HG02885 (cell line): ENCODE results near the gene HMGXB3.

Experiments
- ATAC-seq: cut with Tn5 transposase; IDR thresholded peaks from one replicate; pipeline ENCODE4 v1.9.1; 2021; ENCODE audit warnings: mild to moderate bottlenecking; ENCODE audit not compliant: unreplicated experiment, poor library complexity

Gene HMGXB3, protein sequence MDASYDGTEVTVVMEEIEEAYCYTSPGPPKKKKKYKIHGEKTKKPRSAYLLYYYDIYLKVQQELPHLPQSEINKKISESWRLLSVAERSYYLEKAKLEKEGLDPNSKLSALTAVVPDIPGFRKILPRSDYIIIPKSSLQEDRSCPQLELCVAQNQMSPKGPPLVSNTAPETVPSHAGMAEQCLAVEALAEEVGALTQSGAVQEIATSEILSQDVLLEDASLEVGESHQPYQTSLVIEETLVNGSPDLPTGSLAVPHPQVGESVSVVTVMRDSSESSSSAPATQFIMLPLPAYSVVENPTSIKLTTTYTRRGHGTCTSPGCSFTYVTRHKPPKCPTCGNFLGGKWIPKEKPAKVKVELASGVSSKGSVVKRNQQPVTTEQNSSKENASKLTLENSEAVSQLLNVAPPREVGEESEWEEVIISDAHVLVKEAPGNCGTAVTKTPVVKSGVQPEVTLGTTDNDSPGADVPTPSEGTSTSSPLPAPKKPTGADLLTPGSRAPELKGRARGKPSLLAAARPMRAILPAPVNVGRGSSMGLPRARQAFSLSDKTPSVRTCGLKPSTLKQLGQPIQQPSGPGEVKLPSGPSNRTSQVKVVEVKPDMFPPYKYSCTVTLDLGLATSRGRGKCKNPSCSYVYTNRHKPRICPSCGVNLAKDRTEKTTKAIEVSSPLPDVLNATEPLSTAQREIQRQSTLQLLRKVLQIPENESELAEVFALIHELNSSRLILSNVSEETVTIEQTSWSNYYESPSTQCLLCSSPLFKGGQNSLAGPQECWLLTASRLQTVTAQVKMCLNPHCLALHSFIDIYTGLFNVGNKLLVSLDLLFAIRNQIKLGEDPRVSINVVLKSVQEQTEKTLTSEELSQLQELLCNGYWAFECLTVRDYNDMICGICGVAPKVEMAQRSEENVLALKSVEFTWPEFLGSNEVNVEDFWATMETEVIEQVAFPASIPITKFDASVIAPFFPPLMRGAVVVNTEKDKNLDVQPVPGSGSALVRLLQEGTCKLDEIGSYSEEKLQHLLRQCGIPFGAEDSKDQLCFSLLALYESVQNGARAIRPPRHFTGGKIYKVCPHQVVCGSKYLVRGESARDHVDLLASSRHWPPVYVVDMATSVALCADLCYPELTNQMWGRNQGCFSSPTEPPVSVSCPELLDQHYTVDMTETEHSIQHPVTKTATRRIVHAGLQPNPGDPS (N-terminal part only)

GRCh38 chr5:150000256-150000989, at the start of gene HMGXB3, which contains the start of gene TIGD6:
HMGXB3 (plus strand) TSS chr5:150000739; CDS start chr5:150004853, 4,114 bp downstream.
TIGD6 (minus strand) TSS chr5:150000654; CDS start chr5:149996348, 4,306 bp downstream.
- ATAC-seq, result peak; percentile 88

DNA sequence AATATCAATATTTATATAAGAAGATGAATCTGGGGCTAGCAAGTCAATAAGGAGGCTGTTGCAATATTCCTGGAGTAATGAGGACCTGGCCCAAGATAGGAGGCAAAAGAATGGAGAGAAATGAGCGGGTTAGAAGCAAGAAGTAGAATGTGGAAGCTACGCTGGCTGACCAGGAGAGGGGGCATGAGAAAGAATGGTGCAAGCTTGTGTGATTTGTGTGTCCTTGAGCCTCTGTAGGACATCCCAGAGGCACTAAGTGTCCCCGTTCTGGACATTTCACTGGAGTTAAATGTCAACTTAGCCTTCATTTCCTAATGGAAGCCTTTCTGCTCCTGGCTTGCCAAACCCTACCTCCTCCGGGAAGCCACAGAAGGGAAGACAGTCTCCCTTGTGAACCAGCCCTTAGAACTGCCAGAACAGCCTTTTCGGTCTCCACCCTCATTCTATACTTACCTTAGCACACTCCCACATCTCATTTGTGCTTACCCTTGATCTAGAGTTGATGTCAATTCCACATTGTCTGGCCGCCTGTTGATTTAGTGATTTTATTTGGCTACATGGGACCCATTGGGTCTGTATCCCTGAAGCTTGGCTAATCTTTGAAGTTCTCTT, 49.3 kb upstream of the HMGXB3 start:
- ATAC-seq, result no peak

DNA sequence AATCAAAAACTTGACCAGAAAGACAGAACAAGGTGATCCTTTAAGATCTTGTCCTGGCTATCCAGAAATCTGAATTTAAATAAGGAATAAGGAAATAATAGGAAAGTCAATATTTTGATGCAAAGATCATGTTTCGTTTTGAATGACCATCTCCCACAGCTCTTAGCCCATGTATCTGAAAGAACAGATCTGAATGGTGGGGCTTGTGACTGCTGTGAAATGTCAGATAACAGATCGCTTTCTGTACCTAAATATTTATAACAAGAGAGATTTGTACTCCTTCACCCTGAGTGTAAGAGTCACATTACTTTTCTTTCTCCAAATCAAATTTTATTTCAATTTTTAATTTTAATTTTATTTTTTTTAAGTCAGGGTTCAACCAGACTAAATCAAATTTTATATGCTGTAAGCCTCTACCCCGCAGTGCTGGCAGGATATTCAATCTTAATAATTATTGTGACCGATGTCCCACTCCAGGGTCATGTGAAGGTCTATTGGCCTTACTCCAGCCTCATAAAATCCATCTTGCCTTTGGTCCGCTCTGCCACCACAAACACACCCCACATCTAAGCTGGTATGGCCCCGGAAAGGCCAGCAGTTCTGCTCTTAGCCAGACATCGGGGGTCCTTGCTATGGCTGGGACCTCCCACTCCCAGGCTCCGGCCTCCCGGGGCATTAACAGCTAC, 47.0 kb upstream of the HMGXB3 start:
- ATAC-seq, result no peak

GRCh38 chr5:149954798-149955197, 45.7 kb upstream of the HMGXB3 start:
- no peak for ATAC-seq

GRCh38 chr5:149956685-149957084, 43.9 kb upstream of the HMGXB3 start:
- ATAC-seq, result no peak

GRCh38 chr5:149957855-149958254, 42.7 kb upstream of the HMGXB3 start:
- ATAC-seq, result no peak

DNA sequence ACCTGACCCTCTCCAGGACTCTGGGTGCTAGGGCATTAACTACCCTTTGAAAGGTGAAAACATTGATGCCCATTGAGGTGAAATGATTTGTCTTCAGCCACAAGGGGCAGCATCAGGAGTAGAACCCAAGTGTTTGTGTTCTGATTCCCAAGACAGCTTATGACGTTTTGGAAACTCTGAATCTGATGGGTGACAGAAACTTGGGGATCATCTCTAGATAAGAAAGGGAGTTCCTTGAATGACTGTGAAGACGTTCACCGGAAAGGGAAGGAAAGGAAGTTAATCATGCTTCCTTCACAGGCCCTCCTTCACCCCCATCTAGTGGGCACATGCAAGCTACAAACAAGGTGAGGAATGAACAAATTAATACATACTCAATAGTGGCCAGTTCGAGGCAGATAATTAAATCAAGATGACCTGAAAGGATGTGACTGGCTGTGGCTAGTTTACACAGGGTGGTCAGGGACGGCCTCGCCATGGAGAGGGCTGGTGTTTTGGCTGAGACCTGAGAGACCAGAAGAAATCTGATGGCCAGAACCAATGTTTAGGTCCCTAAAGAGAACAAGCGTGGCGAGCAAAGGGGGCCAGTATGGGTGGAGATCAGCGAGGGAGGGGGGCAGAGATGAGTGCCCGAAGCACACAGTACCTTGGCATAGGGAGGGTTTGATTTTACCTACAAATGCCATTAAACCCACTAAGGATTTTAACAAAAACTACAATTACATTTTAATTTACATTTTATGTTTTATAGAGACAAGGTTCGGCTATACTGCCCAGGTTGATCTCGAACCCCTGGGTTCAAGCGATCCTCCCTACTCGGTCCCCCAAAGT, 40.9 kb upstream of the HMGXB3 start:
- no peak for ATAC-seq

DNA sequence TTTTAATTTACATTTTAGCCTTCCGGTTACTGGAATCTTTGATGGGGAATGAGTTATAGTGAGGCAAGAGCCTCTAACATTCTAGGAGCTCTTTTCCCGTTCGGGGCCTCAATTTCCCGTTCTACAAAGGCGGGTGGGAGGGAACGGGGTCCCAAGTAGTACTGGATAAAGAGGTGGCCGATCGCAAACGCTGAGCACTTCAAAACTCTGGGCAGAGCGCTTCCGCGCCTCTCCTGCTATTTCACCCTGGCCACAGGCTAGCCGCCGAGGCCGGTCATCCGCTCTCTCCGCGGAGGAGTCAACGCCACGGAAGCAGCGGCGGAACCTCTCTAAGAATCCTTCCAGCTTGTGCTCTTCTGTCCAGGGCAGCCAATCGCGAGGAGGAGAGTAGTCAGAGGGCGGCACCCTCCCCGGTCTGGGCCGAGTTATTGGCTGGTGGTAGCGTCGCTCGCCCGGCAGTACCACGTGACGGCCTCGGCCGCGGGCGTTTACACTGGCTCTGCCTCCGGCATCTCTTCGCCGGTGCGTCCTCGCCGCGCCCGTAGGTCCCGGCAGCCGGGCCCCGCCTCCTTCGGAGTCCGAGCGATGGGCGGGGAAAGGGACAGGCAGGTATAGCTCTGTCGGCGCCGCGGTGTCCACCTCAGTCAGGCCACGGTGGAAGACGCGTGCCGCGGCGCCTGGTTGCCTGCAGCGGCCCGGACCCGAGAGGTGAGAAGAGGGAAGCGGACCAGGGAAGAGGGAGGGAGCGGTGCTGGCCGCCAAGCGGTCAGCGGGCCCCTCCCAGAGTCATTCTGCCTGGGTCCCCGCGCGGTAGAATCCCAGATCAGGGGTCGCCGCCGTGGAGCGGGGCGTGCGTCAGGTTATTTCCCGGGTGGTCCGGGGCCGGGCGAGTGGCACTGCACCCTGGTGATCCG, 40.0 kb upstream of the HMGXB3 start, which contains the start of gene SLC26A2:
Gene SLC26A2, plus strand, starts transcription at position 487 of the 914 bp plus-strand sequence. CDS start 16,895 bp downstream, outside the sequence.
- ATAC-seq, result peak; percentile 99

GRCh38 chr5:149961186-149961685, 39.3 kb upstream of the HMGXB3 start:
- ATAC-seq, result no peak

GRCh38 chr5:149961957-149962409, 38.6 kb upstream of the HMGXB3 start:
- ATAC-seq, result no peak

- ATAC-seq, result no peak
These were observed 37.8 kb upstream of the HMGXB3 start for GRCh38 chr5:149962601-149963300.

- no peak for ATAC-seq
These were observed 36.8 kb upstream of the HMGXB3 start for GRCh38 chr5:149963729-149964128.

- no peak for ATAC-seq
These were observed 33.6 kb upstream of the HMGXB3 start for GRCh38 chr5:149966946-149967345.

- ATAC-seq, result no peak
These were observed 31.2 kb upstream of the HMGXB3 start for GRCh38 chr5:149969181-149969930.

DNA sequence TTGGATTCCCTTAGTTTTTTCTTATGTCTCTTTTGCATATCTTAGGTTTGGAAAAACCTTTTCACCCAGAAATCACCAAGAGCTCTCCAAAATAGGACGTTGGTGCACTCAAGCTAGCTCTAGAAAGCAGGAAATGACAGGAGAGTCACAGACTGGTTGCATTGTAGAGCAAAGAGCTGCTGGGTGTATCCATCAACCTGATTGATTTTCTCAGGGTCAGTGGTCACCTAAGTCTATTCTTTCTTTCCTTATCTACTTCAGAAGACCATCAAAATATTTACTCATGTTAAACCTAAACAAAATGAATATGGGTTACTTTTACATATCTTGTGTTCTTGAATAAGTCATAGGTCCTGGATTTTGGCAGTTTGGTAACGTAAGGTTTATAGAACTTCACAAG, 25.1 kb upstream of the HMGXB3 start:
- no peak for ATAC-seq
